Activated CD8-positive, alpha-beta T cell treated with anti-CD3 and anti-CD28 coated beads for 36 hours (primary cell): Measurements from ENCODE around the gene AHCTF1. TPM values are rescaled to one million over a fixed set of nuclear protein-coding genes. Genes with fewer than 3 reads are reported as not detected.

Experiments
- ATAC-seq: fragments of 200-7000 bp; cut with Tn5 transposase; one replicate; pipeline ENCODE4 v1.10.0; 2021; ENCODE audit warnings: mild to moderate bottlenecking, moderate library complexity
- CTCF ChIA-PET: fragments of 350-600 bp; sonication (Branson Sonifier 250); formaldehyde crosslinking; loops from one replicate; lab custom pipeline; 2021; ENCODE audit warnings: antibody characterized with exemption; lab: Charles Lee
- POLR2A ChIA-PET: fragments of 350-600 bp; sonication (Branson Sonifier 250); formaldehyde crosslinking; loops from one replicate; lab custom pipeline; 2021; ENCODE audit warnings: antibody characterized with exemption; lab: Charles Lee
- DNase-seq: peaks from one replicate; pipeline ENCODE4 v3.0.0-alpha.2; 2020
- H3K27ac Mint-ChIP-seq: one replicate; pipeline ENCODE4 v1.8.0; 2021; ENCODE audit warnings: mild to moderate bottlenecking, mixed read lengths
- H3K27me3 Mint-ChIP-seq: one replicate; pipeline ENCODE4 v1.8.0; 2021; ENCODE audit warnings: mixed read lengths
- H3K36me3 Mint-ChIP-seq: one replicate; pipeline ENCODE4 v1.8.0; 2021; ENCODE audit warnings: low read depth, mixed read lengths
- H3K4me1 Mint-ChIP-seq: one replicate; pipeline ENCODE4 v1.8.0; 2021; ENCODE audit warnings: low read depth, mixed read lengths
- H3K4me3 Mint-ChIP-seq: one replicate; pipeline ENCODE4 v1.8.0; 2021; ENCODE audit warnings: mild to moderate bottlenecking, moderate library complexity, mixed read lengths
- H3K9me3 Mint-ChIP-seq: one replicate; pipeline ENCODE4 v1.8.0; 2021; ENCODE audit warnings: mixed read lengths
- intact Hi-C: fragments of 100-400 bp; cut with micrococcal nuclease; formaldehyde crosslinking; loops from one replicate; pipeline ENCODE4 v1.10.0; 2022
- total RNA-seq, 2 experiments: library from RNA; stranded (reverse); gene quantifications; one replicate each; pipeline ENCODE4 v1.2.3, GENCODE V29; 2021
- TF ChIP-seq, protein P1 (sequence below): fragments of 200-600 bp; IDR thresholded peaks from one replicate; pipeline ENCODE4 v1.8.0; 2022; ENCODE audit warnings: antibody characterized with exemption, mild to moderate bottlenecking

The AHCTF1 gene
- total RNA-seq, 2 experiments from 2014 or later: 42.4 to 45.3 TPM

DNA sequence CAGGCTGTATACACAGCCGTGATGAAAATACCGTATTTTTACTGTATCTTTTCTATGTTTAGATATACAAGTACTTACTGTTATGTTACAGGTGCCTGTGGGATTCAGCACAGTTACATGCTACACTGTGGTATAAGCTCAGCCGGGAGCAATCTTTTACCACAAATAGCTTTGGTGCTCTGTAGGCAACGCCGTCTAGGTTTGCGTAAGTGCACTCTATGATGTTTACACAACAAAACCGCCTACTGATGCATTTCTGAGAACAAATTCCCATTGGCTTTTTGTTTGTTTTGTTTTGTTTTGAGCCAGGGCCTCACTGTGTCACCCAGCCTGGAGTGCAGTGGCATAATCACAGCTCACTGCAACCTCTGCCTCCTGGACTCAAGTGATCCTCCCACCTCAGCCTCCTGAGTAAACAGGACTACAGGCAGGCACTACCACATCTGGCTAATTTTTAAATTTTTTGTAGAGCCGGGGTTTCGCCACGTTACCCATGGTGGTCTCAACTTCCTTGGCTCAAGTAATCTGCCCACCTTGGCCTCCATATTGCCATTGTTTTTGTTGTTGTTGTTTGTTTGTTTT, 126.5 kb downstream of the AHCTF1 start:
- H3K4me1 Mint-ChIP-seq: no peaks in the 10 kb centered on the region
- TF ChIP-seq, protein P1, sequence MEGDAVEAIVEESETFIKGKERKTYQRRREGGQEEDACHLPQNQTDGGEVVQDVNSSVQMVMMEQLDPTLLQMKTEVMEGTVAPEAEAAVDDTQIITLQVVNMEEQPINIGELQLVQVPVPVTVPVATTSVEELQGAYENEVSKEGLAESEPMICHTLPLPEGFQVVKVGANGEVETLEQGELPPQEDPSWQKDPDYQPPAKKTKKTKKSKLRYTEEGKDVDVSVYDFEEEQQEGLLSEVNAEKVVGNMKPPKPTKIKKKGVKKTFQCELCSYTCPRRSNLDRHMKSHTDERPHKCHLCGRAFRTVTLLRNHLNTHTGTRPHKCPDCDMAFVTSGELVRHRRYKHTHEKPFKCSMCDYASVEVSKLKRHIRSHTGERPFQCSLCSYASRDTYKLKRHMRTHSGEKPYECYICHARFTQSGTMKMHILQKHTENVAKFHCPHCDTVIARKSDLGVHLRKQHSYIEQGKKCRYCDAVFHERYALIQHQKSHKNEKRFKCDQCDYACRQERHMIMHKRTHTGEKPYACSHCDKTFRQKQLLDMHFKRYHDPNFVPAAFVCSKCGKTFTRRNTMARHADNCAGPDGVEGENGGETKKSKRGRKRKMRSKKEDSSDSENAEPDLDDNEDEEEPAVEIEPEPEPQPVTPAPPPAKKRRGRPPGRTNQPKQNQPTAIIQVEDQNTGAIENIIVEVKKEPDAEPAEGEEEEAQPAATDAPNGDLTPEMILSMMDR: no peak
- ChIA-PET CTCF (no interaction called here), POLR2A (interaction anchor here (0.8 kb wide), 1 partner anchor 833 kb away, joined by 3 read pairs; no protein-coding TSS in a partner anchor)
- ATAC-seq (no peak), DNase-seq (no peak)
- H3K36me3 Mint-ChIP-seq: no peaks in the 10 kb centered on the region
- intact Hi-C loops: no loop called here
- no peaks in the 10 kb centered on the region for H3K9me3 Mint-ChIP-seq
- H3K27ac Mint-ChIP-seq: no peak overlapping the region
- H3K4me3 Mint-ChIP-seq: no peak overlapping the region
- H3K27me3 Mint-ChIP-seq: no peaks in the 10 kb centered on the region

DNA sequence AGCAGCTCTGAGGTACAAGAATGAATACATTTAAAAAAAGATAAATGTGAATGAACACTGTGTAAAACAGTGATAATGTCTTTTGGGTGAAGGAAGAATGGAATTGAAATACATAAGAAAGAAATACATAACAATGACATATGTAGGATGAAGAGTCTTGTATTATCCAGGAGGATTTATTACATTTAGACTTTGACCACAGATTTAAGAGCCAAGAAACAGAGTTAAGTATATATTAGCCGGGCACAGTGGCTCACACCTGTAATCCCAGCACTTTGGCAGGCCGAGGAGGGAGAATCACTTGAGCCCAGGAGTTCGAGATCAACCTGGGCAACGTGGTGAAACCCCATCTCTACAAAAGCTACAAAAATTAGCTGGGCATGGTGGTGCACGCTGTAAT, 127.9 kb downstream of the AHCTF1 start:
- Mint-ChIP-seq H3K27me3 (no peaks in the 10 kb centered on the region), H3K4me1 (no peaks in the 10 kb centered on the region), H3K27ac (no peak overlapping the region), H3K4me3 (no peak overlapping the region), H3K9me3 (no peaks in the 10 kb centered on the region), H3K36me3 (no peaks in the 10 kb centered on the region)
- CTCF ChIA-PET: no interaction called here
- ATAC-seq: no peak
- DNase-seq: no peak
- POLR2A ChIA-PET: no interaction called here
- TF ChIP-seq, protein P1: no peak
- intact Hi-C loops: no loop called here

DNA sequence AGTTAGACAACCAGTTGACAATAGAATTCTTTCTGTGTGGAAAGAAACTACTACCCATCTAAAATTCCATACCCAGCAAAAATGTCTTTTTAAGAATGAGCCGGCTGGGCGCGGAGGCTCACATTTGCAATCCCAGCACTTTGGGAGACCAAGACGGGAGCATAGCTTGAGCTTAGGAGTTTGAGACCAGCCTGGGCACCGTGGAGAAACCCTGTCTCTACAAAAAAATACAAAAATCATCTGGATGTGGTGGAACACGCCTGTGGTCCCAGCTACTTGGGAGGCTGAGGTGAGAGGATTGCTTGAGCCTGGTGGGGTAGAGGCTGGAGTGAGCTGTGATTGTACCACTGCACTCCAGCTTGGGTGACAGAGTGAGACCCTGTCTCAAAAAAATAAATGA, 128.4 kb downstream of the AHCTF1 start:
- intact Hi-C loops: no loop called here
- Mint-ChIP-seq H3K36me3 (no peaks in the 10 kb centered on the region), H3K4me3 (no peak overlapping the region), H3K4me1 (no peaks in the 10 kb centered on the region), H3K9me3 (no peaks in the 10 kb centered on the region), H3K27me3 (no peaks in the 10 kb centered on the region), H3K27ac (no peak overlapping the region)
- ChIA-PET POLR2A (interaction anchor here (0.6 kb wide), 1 partner anchor 217 kb away, joined by 3 read pairs; no protein-coding TSS in a partner anchor), CTCF (no interaction called here)
- ATAC-seq (no peak), DNase-seq (no peak)
- TF ChIP-seq, protein P1: no peak

DNA sequence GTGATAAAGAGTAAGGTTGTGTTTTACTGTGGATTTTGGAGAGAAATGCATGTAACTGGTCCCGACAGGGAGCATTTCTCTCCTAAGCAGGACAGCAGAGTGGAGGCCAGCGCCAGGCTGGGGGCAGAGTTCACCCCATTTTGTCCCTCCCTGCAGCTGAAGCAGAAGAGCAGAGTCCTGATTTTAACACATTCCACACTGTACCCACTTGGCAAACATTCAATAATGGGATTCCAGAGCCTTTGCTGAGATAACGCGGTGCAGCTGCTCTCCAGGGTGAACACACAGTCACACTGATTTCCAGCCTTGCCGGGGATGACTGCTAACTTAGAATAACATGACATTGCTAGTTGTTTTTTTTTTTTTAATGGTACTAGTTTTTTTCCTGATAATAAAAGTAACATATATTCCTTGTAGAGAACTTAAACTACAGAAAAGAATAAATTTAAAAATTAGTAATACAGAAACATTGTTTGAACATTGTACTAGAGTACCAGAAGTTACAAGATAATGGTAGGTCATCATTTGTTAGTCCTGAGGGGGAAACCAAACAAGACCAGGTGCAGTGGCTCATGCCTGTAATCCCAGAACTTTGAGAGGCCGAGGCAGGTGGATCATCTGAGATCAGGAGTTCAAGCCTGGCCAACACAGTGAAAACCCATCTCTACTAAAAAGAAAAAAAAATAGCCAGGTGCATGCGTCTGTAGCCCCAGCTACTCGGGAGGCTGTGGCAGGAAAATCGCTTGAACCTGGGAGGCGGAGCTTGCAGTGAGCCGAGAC, 130.3 kb downstream of the AHCTF1 start:
- ChIA-PET CTCF (no interaction called here), POLR2A (interaction anchor here (0.6 to 1.1 kb wide), 2 partner anchors 154 to 193 kb away, joined by 3 read pairs; no protein-coding TSS in a partner anchor)
- no peaks in the 10 kb centered on the region for H3K9me3 Mint-ChIP-seq
- intact Hi-C loops: no loop called here
- TF ChIP-seq, protein P1: no peak
- H3K36me3 Mint-ChIP-seq: no peaks in the 10 kb centered on the region
- H3K4me3 Mint-ChIP-seq: no peak overlapping the region
- no peak overlapping the region for H3K27ac Mint-ChIP-seq
- H3K4me1 Mint-ChIP-seq: no peaks in the 10 kb centered on the region
- H3K27me3 Mint-ChIP-seq: no peaks in the 10 kb centered on the region
- ATAC-seq: no peak
- no peak for DNase-seq

DNA sequence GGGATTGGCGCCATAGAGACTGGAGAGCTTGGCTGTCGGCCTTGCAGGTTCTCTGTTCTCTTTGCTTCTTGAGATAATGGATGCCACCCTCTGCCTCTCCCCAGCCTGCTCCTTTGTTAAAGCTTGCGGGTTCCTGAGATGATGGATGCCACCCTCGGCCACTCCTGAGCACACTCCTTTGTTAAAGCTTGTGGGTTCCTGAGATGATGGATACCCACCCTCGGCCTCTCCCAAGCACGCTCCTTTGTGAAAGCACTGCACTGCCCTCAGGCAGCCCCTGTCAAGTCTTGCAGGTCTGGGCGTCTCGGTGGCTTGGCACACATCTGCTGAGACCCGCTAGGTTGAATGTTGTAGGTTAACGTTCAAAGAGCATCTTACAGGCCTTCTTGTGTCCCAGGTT, 131.0 kb downstream of the AHCTF1 start:
- no peak for ATAC-seq
- intact Hi-C loops: no loop called here
- H3K4me3 Mint-ChIP-seq: no peak overlapping the region
- POLR2A ChIA-PET: interaction anchor here (1.1 kb wide), 1 partner anchor 192 kb away, joined by 3 read pairs; no protein-coding TSS in a partner anchor
- H3K27me3 Mint-ChIP-seq: no peaks in the 10 kb centered on the region
- no peaks in the 10 kb centered on the region for H3K36me3 Mint-ChIP-seq
- TF ChIP-seq, protein P1: no peak
- no peak overlapping the region for H3K27ac Mint-ChIP-seq
- no peaks in the 10 kb centered on the region for H3K4me1 Mint-ChIP-seq
- CTCF ChIA-PET: no interaction called here
- DNase-seq: no peak
- no peaks in the 10 kb centered on the region for H3K9me3 Mint-ChIP-seq
